Left colon (tissue), 2 donors: ENCODE measurements around the gene PALB2. TPM values are rescaled to one million over a fixed set of nuclear protein-coding genes. Genes with fewer than 3 reads are reported as not detected.
"Not testable (repeated sequence)": the region's sequence is repeated elsewhere in the genome, so short reads cannot be mapped to it uniquely, and the experiment has no call there.

Experiments used
- ATAC-seq: fragments of 200-7000 bp; cut with Tn5 transposase; one replicate; pipeline ENCODE4 v1.9.1; 2020; ENCODE audit warnings: mild to moderate bottlenecking, moderate library complexity
- DNase-seq, 2 donors: peaks; one replicate each; pipeline ENCODE4 v3.0.0-alpha.2; 2020
- intact Hi-C, 2 donors: fragments of 100-400 bp; cut with DNase I in 1 of 2; cut with micrococcal nuclease in 1 of 2; formaldehyde crosslinking; loops; one replicate each; pipeline versions ENCODE4 v1.11.2 to v1.14.0; 2022; cut with DNase I, micrococcal nuclease
- total RNA-seq, 2 donors: library from RNA; stranded (reverse); fragmentation: NEBNext Ultra II Directional; extraction: Animal tissue kit (Norgen Biotek cat#: 25700); gene quantifications; one replicate each; pipeline ENCODE4 v1.2.1, GENCODE V29; 2021
- donor health status: DM: no; HTN: no; CAD: no.
- donor health status: DM: yes; HTN: yes; CAD: no.

PALB2 gene
- total RNA-seq, 2 donors from 2014 or later: 6.8 to 8.9 TPM

DNA sequence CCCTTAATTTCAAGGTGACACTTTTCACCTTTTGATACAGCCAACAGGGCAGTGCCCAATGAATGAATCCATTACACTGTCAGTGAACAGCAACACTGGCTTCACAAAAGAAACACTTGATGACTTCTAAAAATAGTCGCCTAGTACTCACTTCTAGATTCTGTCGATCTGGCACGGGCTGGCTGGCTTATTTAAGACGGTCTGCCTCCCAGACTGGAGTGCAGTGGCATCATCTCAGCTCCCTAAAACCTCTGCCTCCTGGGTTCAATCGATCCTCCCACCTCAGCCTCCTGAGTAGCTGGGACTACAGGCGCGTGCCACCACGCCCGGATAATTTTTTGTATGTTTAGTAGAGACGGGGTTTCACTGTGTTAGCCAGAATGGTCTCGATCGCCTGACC, 46.9 kb downstream of the PALB2 start:
- intact Hi-C loops: no loop called here
- ATAC-seq: no peak
- DNase-seq: no peak

DNA sequence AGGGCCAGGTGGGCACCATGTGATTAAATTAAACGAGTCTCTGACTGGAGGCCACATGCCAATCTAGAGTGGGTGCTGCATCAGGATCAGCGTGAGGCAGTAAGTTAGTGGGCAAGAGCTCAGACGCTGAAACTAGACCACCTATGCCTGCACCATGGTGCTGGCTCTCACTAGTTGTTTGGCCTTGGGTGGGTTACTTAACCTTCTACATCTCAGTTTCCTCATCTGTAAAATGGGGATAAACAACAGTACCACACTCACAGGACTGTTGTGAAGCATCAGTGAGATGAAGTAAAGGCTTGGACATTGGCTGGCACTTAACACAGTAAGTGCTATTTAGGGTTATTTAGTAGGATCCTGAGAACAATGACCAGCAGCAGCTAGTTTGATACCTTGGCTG, 50.9 kb downstream of the PALB2 start:
- ATAC-seq: no peak
- intact Hi-C loops: no loop called here
- no peak for DNase-seq

DNA sequence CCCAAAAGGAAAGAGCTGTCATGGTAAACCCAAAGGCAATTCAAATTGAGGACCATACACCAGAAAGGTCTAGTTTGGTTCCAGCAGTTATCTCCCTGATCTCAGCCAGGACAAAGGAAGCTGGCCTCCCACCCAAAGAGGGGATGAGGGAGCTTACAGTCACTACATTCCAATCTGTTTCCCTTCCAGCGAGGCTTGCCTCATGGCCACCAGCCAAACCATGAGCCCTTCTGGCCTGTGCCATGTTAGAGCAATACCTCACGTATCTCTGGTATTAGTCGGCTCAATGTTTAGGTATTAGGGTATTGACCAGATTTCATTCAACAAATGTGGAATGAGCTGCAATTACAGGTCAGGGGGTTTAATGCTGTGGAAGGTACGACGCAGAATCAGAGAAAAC, 53.4 kb downstream of the PALB2 start:
- intact Hi-C loops: no loop called here
- no peak for ATAC-seq
- no peak for DNase-seq

DNA sequence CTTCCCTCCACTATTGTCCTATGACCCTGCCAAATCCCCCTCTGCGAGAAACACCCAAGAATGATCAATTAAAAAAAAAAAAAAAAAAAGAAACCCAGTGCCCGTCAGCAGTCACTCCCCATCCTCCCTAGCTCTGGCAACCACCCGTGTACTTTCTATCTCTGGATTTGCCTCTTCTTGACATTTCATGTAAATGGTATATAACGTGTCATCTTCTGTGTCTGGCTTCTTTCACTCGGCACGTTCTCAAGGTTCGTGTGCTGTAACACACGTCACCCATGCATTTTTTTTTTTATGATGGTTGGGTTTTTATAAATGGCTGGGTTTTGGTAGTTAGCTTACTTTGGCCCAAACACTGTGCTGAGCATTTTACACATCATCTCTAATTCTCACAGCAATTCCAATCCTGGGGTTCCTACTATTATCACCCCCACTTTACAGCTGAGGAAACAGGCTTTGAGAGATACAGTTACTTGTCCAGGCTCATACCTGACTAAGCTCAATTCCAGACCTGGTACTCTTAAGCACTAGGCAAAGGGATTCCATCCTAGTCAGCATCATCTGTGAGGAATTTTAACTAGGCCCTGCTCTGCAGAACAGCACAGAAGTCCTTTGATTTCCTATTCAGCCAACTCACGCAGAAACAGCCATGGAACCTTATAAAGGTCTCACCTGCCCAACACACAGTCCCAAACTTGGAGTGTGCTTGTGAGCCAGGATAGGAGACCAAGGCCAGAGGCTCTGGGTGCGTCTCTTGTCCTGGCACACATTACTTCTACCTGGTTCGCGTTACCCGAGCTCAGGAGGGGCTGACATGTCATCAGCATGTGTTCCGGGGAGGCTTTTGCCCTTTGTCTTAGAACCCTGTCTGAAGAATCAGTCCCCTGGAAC, 56.7 kb downstream of the PALB2 start:
- DNase-seq (no peak), ATAC-seq (no peak)

DNA sequence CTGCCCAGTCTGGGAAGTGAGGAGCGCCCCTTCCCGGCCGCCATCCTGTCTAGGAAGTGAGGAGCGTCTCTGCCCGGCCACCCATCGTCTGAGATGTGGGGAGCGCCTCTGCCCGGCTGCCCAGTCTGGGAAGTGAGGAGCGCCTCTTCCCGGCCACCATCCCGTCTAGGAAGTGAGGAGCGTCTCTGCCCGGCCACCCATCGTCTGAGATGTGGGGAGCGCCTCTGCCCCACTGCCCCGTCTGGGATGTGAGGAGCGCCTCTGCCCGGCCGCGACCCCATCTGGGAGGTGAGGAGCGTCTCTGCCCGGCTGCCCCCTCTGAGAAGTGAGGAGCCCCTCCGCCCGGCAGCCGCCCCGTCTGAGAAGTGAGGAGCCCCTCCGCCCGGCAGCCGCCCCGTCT, 57.8 kb downstream of the PALB2 start:
- intact Hi-C loops, ATAC-seq: not testable (repeated sequence)

More for the DNA sequence above, 56.7 kb downstream of the PALB2 start:
- intact Hi-C loops: no loop called here

DNA sequence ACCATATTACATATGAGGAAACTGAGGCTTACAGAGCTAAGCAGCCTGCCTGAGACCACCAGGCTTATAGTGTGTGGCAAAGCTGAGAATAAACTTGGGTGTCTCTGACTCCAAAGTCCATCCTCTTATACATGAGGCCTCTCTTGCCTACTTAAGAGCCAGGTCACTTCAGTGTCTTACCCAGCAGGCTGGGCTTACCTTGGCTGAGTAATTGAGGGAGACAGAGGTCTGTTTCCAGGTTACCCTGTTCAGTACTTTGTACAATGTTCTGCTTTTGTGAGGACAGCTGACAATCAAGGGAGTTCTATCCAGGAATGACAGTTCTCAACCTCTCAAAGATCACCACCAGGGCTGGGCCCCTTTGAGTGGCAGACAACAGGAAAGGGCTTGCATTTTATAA, 59.3 kb downstream of the PALB2 start:
- ATAC-seq (no peak), DNase-seq (no peak)
- intact Hi-C loops: no loop called here

More for the DNA sequence above, 57.8 kb downstream of the PALB2 start:
- not testable (repeated sequence) for DNase-seq

DNA sequence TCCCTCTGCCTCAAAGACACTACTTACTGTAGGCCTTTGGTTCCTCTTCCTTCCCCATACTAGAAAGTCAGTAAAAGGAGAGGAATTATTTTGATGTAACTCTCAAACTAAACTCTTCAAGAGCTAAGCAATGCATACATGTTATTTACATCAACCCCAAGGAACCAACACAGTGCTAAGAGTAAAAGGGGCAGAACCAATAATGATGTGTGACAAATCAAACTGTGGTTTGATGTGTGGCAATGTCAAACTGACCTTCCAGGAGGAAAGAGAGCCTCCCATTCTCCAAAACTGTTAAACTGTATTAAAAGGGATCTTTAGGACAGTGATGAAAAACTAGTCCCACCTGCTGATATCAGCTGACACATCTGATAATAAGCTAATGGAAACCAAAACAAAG, 60.7 kb downstream of the PALB2 start:
- no peak for DNase-seq
- intact Hi-C loops: no loop called here
- no peak for ATAC-seq

DNA sequence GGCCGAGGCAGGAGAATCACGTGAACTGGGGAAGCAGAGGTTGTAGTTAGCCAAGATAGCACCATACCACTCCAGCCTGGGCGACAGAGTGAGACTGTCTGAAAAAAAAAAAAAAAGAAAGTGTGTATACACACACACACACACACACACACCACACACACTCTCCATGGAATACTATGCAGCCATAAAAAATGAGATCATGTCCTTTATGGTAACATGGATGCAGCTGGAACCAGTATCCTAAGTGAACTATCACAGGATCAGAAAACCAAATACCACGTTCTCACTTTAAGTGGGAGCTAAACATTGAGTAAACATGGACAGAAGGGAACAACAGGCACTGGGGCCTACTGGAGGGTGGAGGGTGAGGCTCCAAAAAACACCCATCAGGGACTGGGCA, 61.7 kb downstream of the PALB2 start:
- DNase-seq: no peak
- intact Hi-C loops: no loop called here
- ATAC-seq: no peak

DNA sequence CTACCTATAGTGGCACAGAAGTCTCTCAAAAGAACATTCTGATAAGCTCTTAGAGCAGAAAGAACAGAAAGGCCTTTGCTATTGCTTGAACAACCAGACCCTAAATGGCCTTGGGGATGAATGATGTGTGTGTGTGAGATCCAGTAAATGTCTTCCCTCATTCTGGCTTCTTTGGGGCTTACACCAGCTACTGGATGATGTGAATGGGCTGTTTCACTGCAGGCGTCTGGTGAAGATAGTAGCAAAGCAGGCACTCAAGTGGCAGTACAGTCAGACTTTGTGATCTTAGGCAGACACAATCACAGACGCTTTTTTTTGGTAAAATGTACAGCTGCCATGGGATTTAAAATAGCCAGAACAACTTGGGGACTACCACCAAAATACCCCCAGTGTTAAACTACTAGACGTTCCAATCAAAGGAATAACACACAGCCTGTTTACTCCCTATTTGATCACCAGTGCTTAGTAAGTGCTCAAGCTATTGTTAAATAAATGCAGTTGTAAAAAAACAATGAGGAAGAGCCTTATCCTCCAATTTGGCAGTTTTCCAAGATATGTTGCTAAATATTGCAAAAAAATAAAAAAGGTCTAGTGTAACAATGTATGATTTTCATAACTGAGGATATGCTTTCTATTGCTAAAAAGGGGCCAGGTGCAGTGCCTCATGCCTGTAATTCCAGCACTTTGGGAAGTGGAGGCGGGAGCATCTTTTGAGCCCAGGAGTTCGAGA, 62.8 kb downstream of the PALB2 start:
- ATAC-seq: peak; percentile 32
- intact Hi-C loops: no loop called here
- DNase-seq: no peak

DNA sequence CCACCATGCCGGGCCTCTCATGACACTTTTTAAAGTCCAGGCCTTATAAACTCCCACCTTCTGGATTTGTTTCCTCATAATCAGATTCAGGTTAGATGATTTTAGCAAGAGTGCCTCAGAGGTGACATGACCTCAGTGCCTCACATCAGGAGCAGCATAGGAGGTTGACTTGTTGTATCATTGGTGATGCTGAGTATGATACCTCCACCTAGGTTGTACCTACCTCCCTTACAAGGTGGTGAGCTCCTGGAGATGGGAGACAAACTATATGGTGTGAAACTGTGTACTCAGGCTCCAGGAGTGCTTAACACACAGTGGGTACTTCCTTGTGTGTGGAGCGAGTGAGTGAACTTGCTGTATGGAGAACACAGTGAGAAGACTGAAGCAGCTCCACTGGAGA, 63.6 kb downstream of the PALB2 start:
- peak; percentile 18 for ATAC-seq
- intact Hi-C loops: no loop called here
- no peak for DNase-seq

DNA sequence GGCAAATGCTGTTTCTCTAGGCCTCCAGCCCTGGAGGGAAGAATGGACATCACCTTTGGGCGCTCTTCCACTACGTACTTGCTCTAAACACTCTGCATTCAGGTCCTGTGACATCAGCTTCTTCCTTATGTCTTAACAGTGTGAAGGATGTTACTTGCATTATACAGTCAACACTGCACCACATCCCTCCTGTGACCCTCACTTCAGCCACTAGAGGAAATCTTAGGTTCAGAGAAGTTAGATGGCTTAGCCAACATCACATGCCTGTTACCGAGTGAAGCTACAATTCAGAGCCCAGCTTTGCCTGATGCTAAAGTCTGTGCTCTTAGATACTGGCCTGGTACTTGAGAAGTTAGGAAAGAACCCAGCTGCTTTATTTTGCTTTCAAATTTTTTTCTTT, 65.3 kb downstream of the PALB2 start:
- ATAC-seq: no peak
- intact Hi-C loops: no loop called here

DNA sequence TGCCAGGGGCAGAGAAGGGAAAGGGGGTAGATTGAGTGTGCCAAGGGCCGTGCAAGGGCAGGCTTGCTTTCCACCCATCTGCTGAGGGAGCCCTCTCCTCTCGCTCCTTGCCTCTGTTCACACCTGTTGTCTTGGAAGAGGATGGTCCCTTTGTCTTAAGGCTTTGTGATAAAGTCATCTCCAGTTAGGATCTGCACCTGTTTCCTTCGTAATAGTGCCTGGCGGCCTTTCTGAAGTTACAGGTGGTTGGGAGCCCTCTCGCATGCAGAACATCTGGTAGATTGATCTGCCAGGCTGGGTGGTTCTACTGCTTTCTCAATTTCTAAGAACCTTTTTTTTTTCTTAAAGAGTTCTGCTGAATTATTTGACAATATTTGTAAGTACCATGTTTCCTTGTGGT, 67.3 kb downstream of the PALB2 start:
- ATAC-seq: no peak
- no peak for DNase-seq
- intact Hi-C loops: no loop called here

More for the DNA sequence above, 65.3 kb downstream of the PALB2 start:
- DNase-seq: no peak

DNA sequence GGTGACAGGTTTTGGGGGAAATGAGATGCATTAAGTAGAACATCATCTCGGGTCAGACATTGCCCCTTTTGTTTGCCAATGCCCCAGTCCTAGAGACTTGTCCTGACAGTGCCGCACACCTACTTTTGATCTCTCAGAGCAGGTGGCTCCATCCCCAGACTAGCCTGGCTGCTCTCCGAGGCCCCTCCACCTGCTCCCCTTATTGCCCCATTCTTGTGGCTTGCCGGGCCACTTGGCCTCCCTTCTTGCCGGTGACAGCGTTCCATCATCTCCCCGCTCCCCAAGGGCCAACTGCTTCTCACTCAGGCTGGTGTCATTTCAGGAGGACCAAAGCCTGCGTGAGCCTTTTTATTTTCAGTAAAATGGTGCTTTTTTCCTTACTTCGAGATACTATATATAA, 68.7 kb downstream of the PALB2 start:
- ATAC-seq (no peak), DNase-seq (no peak)
- intact Hi-C loops: no loop called here

DNA sequence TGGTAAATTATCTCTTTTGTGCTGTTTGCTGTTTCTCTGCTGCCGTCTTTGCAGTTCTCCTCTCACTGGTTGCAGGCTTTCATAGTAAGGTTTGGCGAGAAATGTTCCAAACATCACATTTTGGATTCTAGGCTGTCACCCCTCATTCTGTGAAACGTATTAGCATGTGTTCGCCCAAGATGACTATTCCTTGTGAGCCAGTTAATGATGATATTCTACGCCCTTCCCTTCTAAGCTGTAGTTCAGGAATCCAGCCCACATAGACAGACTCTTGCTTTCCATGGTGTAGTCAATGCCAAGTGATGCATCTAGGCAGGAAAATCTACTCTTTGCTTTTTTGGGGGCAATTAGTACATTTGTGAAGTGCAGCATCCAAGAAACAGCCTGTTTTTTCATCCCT, 69.2 kb downstream of the PALB2 start:
- intact Hi-C loops: no loop called here
- DNase-seq (no peak), ATAC-seq (no peak)

DNA sequence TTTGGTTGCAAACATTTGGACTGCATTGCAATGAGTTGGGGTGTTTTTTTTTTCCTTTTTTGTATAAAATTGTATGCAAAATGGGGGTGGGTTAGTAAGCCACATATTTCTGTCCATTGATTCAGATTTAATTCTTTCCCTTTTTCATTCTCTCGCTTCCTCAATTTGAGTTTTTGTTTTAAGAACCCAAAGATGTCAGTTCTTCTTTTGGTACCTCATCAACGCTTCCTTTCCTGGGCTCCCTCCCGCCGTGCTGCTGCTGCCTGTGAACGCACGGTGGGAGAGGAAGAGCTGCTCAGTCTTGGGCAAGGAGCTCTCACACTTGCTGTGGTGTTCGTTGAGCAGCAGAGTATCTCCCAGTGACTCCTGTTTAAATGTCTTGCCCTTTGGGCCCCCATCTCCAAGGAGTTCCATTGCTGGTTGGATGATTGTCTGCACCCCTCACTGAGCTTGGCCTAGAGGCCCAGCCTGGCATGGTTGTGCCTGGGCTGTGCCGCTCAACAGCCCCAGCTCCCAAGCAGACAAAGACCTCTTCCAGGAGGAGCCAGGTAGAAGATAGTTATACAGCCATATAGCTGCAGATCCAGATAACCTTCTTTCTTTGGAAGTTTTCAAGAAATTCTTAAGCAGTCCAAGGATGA, 70.0 kb downstream of the PALB2 start:
- no peak for ATAC-seq
- DNase-seq: no peak
- intact Hi-C loops: no loop called here

DNA sequence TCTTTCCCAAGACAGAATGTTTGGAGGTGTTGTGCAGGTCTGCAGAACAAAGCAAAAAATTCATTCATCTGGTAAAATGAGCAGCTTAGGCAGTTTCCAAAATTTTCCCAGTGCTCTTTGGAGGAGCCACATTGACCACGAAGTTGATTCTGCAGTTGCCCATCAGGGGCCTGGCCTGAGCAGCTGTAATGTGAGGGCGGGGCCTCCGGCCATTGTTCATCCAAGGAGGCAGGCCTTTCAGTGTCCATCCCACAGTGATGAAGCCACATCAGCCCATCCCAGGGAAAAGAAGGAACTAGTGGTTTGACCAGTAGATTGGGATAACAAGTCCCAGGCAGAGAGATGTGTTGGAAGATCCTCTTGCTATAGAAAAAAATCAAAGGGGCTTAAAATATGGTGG, 73.5 kb downstream of the PALB2 start:
- intact Hi-C loops: no loop called here
- DNase-seq (no peak), ATAC-seq (no peak)

DNA sequence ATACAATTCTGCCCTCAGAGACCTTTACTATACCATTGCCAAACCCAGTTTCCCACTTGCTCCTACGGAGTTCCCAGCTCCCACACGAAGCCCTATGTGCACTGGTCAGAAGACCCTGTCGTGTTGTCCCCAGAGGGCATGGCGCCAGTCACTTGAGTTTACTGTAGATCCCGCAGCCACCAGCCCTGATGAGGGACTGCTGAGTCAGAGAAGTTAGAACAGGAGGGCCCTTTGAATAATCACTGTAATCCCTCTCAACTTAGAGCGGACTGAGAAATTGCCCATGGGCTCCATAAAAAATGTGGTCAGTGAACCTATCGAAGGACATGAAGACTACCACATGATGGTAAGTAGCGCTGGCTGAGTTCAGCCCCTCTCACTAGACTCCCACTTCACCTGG, 74.4 kb downstream of the PALB2 start:
- intact Hi-C loops: no loop called here
- no peak for ATAC-seq

DNA sequence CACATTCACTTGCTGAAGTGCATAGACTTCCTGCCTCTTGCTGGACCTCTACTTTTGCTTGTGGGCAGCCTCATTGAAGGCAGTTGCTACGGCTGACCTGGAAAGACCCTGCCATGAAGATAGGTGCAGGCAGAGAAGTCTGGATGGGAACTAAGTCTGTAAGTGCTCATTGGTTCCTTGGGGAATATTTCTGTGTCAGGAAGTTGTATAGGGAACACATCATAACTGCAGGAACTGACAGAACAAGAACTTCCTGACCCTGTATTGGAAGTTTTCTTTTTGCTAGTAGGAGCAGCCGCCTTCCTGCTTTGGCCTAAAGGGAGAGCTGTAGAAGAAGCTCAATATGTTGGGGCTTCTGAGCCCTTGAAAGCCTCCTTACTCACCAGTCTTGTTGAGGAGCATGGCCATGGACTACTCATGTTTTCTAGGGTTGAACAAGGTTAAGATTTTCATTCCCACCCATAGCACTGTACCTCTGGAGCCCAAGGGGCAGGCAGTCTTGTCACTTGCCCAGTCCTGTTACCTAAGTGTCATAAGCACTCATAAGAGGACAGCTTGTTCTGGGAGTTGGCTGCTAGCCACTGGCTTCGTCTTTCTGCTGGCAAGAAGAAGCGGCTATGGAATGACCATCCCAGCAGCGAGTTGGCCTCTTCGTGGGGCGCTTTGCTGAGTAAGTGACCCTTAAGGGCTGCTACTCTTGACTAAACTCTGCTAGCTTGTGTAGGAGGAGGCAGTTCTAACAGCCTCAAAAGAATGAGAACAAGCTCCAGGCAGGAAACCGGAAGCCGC, 76.3 kb downstream of the PALB2 start:
- intact Hi-C loops: no loop called here
- DNase-seq (no peak), ATAC-seq (no peak)

More for the DNA sequence above, 74.4 kb downstream of the PALB2 start:
- DNase-seq: no peak

DNA sequence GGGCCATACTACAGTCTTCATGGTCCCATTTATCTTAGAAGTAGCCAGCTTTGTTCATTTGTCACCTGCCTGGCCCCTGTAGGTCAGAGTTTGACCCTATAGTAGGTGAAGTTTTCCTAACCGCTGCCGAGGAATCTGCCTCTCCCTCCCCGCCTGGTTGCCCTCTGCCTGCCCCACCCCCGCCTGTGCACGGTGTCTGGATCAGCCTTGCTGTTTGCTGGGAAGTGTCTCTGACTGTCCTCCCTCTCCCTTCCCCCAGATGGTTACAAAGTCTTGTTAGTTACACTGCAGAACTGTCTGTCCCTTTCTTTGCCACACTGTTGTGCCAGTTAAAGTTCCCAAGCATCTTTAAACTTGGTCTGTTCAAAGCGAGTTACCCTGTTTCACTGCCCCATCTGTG, 77.9 kb downstream of the PALB2 start:
- ATAC-seq (no peak), DNase-seq (no peak)
- intact Hi-C loops: no loop called here
